HepG2 (cell line): ENCODE data around the gene ATP6V1G3. TPM values are rescaled to one million over a fixed set of nuclear protein-coding genes. Genes with fewer than 3 reads are reported as not detected.

Source experiments
- ATAC-seq: fragments of 200-7000 bp; cut with Tn5 transposase; 3 replicates; pipeline ENCODE4 v1.9.1; 2020; ENCODE audit warnings: mild to moderate bottlenecking, moderate library complexity
- BruUV-seq: library from RNA; stranded (reverse); fragments of 400-500 nt; replicated peaks from 2 replicates; lab custom pipeline; 2021; lab: Mats Ljungman, UMichigan
- CTCF ChIA-PET: fragments of 300-600 bp; formaldehyde crosslinking; extraction: SDS; loops from one replicate; lab custom pipeline; 2021; ENCODE audit warnings: low total read pairs, inconsistent platforms, low intra/inter-chr PET ratio; lab: Yijun Ruan, JAX
- POLR2A ChIA-PET: fragments of 350-600 bp; sonication (Branson Sonifier 250); formaldehyde crosslinking; loops from one replicate; lab custom pipeline; 2020; ENCODE audit warnings: antibody characterized with exemption, inconsistent platforms; lab: Yijun Ruan, JAX
- DNase-seq: peaks from one replicate; pipeline ENCODE4 v3.0.0-alpha.2; 2015; ENCODE audit warnings: low spot score
- FAIRE-seq: peaks from 3 replicates; lab custom pipeline; 2011; peaks lifted over from hg19 to GRCh38; lab: Jason Lieb, UNC
- H2AFZ ChIP-seq: one replicate; pipeline ENCODE4 v1.6.1; 2011; ENCODE audit warnings: low read length, inconsistent platforms
- H3K27ac ChIP-seq: fragments of 300-600 bp; 3 replicates; pipeline ENCODE4 v1.8.0; 2011; ENCODE audit warnings: mixed run types, mild to moderate bottlenecking, mixed read lengths, low read length, inconsistent platforms; ENCODE audit not compliant: insufficient read depth; ENCODE audit errors: extremely low read length
- H3K27me3 ChIP-seq, 2 experiments: fragments of 200-600 bp in 1 of 2; 2 replicates in 1 of 2; 3 replicates in 1 of 2; pipeline versions ENCODE4 v1.6.0 to v1.8.0; 2011; ENCODE audit warnings: low read length in 2 of 2, mild to moderate bottlenecking in 2 of 2, moderate library complexity in 2 of 2, inconsistent platforms in 1 of 2; ENCODE audit not compliant: insufficient read depth in 2 of 2, control insufficient read depth in 1 of 2
- H3K36me3 ChIP-seq, 2 experiments: fragments of 200-600 bp in 1 of 2; replicated peaks in 1 of 2; 2 replicates in 1 of 2; 3 replicates in 1 of 2; pipeline versions ENCODE4 v1.5.1 to v1.8.0; 2011; ENCODE audit warnings: low read length in 2 of 2, inconsistent platforms in 1 of 2; ENCODE audit not compliant: insufficient read depth in 2 of 2, control insufficient read depth in 1 of 2
- H3K4me1 ChIP-seq: 2 replicates; pipeline ENCODE4 v1.5.1; 2012; ENCODE audit warnings: low read length, inconsistent platforms; ENCODE audit not compliant: insufficient read depth
- H3K4me2 ChIP-seq: 2 replicates; pipeline ENCODE4 v1.6.0; 2011; ENCODE audit warnings: low read depth, low read length, inconsistent platforms
- H3K4me3 ChIP-seq, 3 experiments: fragments of 200-600 bp in 1 of 3; sonication (generic), shearing (Covaris generic) in 1 of 3; replicated peaks in 1 of 3; 2 replicates each; pipeline ENCODE4 v1.5.1; 2011 to 2016; ENCODE audit warnings: low read length in 3 of 3, inconsistent platforms in 2 of 3, low read depth in 2 of 3, mild to moderate bottlenecking in 2 of 3, control low read depth in 1 of 3, mixed read lengths in 1 of 3; ENCODE audit not compliant: insufficient read depth in 1 of 3
- H3K79me2 ChIP-seq: one replicate; pipeline ENCODE4 v1.6.1; 2011; ENCODE audit warnings: low read length, inconsistent platforms; ENCODE audit not compliant: insufficient read depth
- H3K9ac ChIP-seq: 2 replicates; pipeline ENCODE4 v1.6.0; 2011; ENCODE audit warnings: mild to moderate bottlenecking, low read depth, low read length, inconsistent platforms; ENCODE audit not compliant: insufficient read depth
- H3K9me3 ChIP-seq: 2 replicates; pipeline ENCODE4 v1.5.1; 2012; ENCODE audit warnings: mild to moderate bottlenecking, low read length
- H4K20me1 ChIP-seq: 2 replicates; pipeline ENCODE4 v1.6.0; 2011; ENCODE audit warnings: inconsistent platforms, mild to moderate bottlenecking, low read length, moderate library complexity; ENCODE audit not compliant: insufficient read depth
- KDM3A ChIP-seq: IDR thresholded peaks from 2 replicates; pipeline ENCODE4 v1.6.1; 2018; ENCODE audit warnings: low read depth, missing compliant biosample characterization
- KDM5B ChIP-seq: sonication (generic); formaldehyde crosslinking; IDR thresholded peaks from 2 replicates; pipeline ENCODE4 v1.4.0; 2020; ENCODE audit warnings: missing genetic modification reagents, mild to moderate bottlenecking, borderline replicate concordance
- MBNL3 ChIP-seq: fragments of 250-450 bp; sonication (Bioruptor Pico); conservative IDR thresholded peaks from 2 replicates; pipeline ENCODE4 v1.8.0; 2022; ENCODE audit warnings: mild to moderate bottlenecking, inconsistent platforms
- NONO ChIP-seq, 2 experiments: fragments of 450-650 bp in 1 of 2; sonication (generic) in 1 of 2; formaldehyde crosslinking in 1 of 2; IDR thresholded peaks in 1 of 2; conservative IDR thresholded peaks in 1 of 2; 2 replicates each; pipeline versions ENCODE4 v1.6.1 to v1.8.0; 2017 to 2022; ENCODE audit warnings: mild to moderate bottlenecking in 1 of 2, missing genetic modification reagents in 1 of 2, moderate library complexity in 1 of 2
- RBAK ChIP-seq: sonication (generic); formaldehyde crosslinking; IDR thresholded peaks from 2 replicates; pipeline ENCODE4 v1.5.1; 2020; ENCODE audit warnings: mild to moderate bottlenecking, missing genetic modification reagents
- SMAD3 ChIP-seq: sonication (generic); formaldehyde crosslinking; IDR thresholded peaks from 2 replicates; pipeline ENCODE4 v1.4.0; 2020; ENCODE audit warnings: missing genetic modification reagents
- ZFP1 ChIP-seq: IDR thresholded peaks from 2 replicates; pipeline ENCODE4 v1.6.1; 2016
- ZFP36L2 ChIP-seq: sonication (generic); formaldehyde crosslinking; IDR thresholded peaks from 2 replicates; pipeline ENCODE4 v1.4.0; 2020; ENCODE audit warnings: missing genetic modification reagents
- ZNF232 ChIP-seq: sonication (generic); formaldehyde crosslinking; IDR thresholded peaks from 2 replicates; pipeline ENCODE4 v1.4.0; 2020; ENCODE audit warnings: missing genetic modification reagents, borderline replicate concordance
- ZNF235 ChIP-seq: sonication (generic); formaldehyde crosslinking; IDR thresholded peaks from 2 replicates; pipeline ENCODE4 v1.8.1; 2023; ENCODE audit warnings: mild to moderate bottlenecking, missing genetic modification reagents, borderline replicate concordance
- ZNF558 ChIP-seq: sonication (generic); formaldehyde crosslinking; IDR thresholded peaks from 2 replicates; pipeline ENCODE4 v1.9.0; 2022; ENCODE audit warnings: mild to moderate bottlenecking, missing genetic modification reagents, borderline replicate concordance
- ZNF672 ChIP-seq: sonication (generic); formaldehyde crosslinking; IDR thresholded peaks from 2 replicates; pipeline ENCODE4 v1.8.1; 2022; ENCODE audit warnings: missing genetic modification reagents
- in situ Hi-C: cut with HindIII; loops from 2 replicates; pipeline ENCODE4 v1.10.0; 2017; ENCODE audit warnings: low pct_unique_long_range_greater_than_20kb; ENCODE audit not compliant: extremely low pct_ligation_motif_present
- intact Hi-C: fragments of 100-400 bp; cut with micrococcal nuclease; formaldehyde crosslinking; loops from one replicate; pipeline ENCODE4 v1.10.0; 2022; ENCODE audit not compliant: unreplicated experiment
- polyA plus RNA-seq, 8 experiments: library from polyadenylated mRNA; depleted of rRNA in 3 of 8; stranded (reverse) in 7 of 8; unstranded in 1 of 8; fragments of >200 nt; fragmentation: Illumina TruSeq in 4 of 8; extraction: Trizol in 4 of 8; gene quantifications; 2 replicates each; pipeline versions ENCODE4 v1.2.1 to v1.2.3, GENCODE V29; 2011 to 2016; ENCODE audit warnings: low read depth in 4 of 8, missing spikeins in 1 of 8, mixed read lengths in 1 of 8; ENCODE audit not compliant: insufficient read depth in 1 of 8
- total RNA-seq, 5 experiments: library from RNA; depleted of rRNA; stranded (reverse); fragments of >200 nt; fragmentation: Illumina TruSeq; extraction: Trizol; gene quantifications; 2 replicates each; pipeline ENCODE4 v1.2.3, GENCODE V29; 2016; ENCODE audit warnings: low read depth in 1 of 5
- TF ChIP-seq, protein P1 (sequence below), 2 experiments: sonication (generic) in 1 of 2; formaldehyde crosslinking in 1 of 2; IDR thresholded peaks; 2 replicates each; pipeline versions ENCODE4 v1.4.0 to v1.6.1; 2018 to 2020; ENCODE audit warnings: missing genetic modification reagents in 2 of 2, borderline replicate concordance in 1 of 2, low read depth in 1 of 2, mild to moderate bottlenecking in 1 of 2, missing biosample characterization in 1 of 2

The ATP6V1G3 gene
- total and polyA plus RNA-seq, 2 of the 13 experiments (the other 11 are each of a cell fraction or from before 2014, with no cell fraction given) = not detected

- H3K4me2 ChIP-seq = no peak overlapping the region
- H4K20me1 ChIP-seq = no peaks in the 10 kb centered on the region
- H3K9me3 ChIP-seq = no peaks in the 10 kb centered on the region
- TF ChIP-seq ZNF232 (CRISPR knock-in tag) (no peak), ZNF672 (CRISPR knock-in tag) (no peak), ZNF235 (CRISPR knock-in tag) (no peak), ZFP1 (CRISPR knock-in tag) (no peak), ZNF558 (CRISPR knock-in tag) (no peak), SMAD3 (CRISPR knock-in tag) (no peak), MBNL3 (CRISPR knock-in tag) (no peak), ZFP36L2 (CRISPR knock-in tag) (no peak), KDM3A (no peak), NONO (IDR thresholded peaks at IDR 0.05) (no peak), NONO (CRISPR knock-in tag; conservative IDR thresholded peaks at IDR 0.05) (no peak), RBAK (CRISPR knock-in tag) (no peak), KDM5B (CRISPR knock-in tag) (no peak)
- TF ChIP-seq, protein P1, sequence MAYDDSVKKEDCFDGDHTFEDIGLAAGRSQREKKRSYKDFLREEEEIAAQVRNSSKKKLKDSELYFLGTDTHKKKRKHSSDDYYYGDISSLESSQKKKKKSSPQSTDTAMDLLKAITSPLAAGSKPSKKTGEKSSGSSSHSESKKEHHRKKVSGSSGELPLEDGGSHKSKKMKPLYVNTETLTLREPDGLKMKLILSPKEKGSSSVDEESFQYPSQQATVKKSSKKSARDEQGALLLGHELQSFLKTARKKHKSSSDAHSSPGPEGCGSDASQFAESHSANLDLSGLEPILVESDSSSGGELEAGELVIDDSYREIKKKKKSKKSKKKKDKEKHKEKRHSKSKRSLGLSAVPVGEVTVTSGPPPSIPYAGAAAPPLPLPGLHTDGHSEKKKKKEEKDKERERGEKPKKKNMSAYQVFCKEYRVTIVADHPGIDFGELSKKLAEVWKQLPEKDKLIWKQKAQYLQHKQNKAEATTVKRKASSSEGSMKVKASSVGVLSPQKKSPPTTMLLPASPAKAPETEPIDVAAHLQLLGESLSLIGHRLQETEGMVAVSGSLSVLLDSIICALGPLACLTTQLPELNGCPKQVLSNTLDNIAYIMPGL (CRISPR knock-in tag; IDR thresholded peaks at IDR 0.05; ENCODE audit: borderline replicate concordance in 1 of 2, low read depth in 1 of 2) = no peak
- no peak overlapping the region for H3K9ac ChIP-seq
- no peaks in the 10 kb centered on the region for H3K79me2 ChIP-seq
- no peak for ATAC-seq
- no peak overlapping the region for H2AFZ ChIP-seq
- CTCF ChIA-PET = no interaction called here
- FAIRE-seq = no peak
- in situ Hi-C loops = no loop called here
- H3K27me3 ChIP-seq = no peaks in the 10 kb centered on the region
- POLR2A ChIA-PET = no interaction called here
- H3K4me1 ChIP-seq = no peaks in the 10 kb centered on the region
- H3K27ac ChIP-seq = no peak overlapping the region
- no peaks in the 10 kb centered on the region for H3K36me3 ChIP-seq
- H3K4me3 ChIP-seq = no peak overlapping the region
- no peak for DNase-seq
- intact Hi-C loops = no loop called here
- BruUV-seq = no TSS peak
These were observed 8.4 kb upstream of the ATP6V1G3 start for GRCh38 chr1:198548890-198549289.
